Keratinocyte (primary cell): Measurements from ENCODE around the gene SMAD6.

ENCODE experiments used
- EZH2 ChIP-seq: IDR thresholded peaks from one replicate; pipeline ENCODE4 v1.6.1; 2012; ENCODE audit warnings: inconsistent platforms, mild to moderate bottlenecking, low read length, moderate library complexity
- TF ChIP-seq, protein P1 (sequence below), 3 experiments: IDR thresholded peaks in 1 of 3; conservative IDR thresholded peaks in 1 of 3; optimal IDR thresholded peaks in 1 of 3; 2 replicates in 2 of 3; 3 replicates in 1 of 3; pipeline versions ENCODE3 to v1.5.1; 2011; ENCODE audit warnings: low read length in 3 of 3, mild to moderate bottlenecking in 3 of 3, moderate library complexity in 2 of 3, control low read depth in 1 of 3, inconsistent platforms in 1 of 3; ENCODE audit not compliant: insufficient read depth in 2 of 3; ENCODE audit errors: extremely low read depth in 1 of 3

GRCh38 chr15:66738595-66738994, 36.6 kb downstream of the SMAD6 start:
- TF ChIP-seq, protein P1, sequence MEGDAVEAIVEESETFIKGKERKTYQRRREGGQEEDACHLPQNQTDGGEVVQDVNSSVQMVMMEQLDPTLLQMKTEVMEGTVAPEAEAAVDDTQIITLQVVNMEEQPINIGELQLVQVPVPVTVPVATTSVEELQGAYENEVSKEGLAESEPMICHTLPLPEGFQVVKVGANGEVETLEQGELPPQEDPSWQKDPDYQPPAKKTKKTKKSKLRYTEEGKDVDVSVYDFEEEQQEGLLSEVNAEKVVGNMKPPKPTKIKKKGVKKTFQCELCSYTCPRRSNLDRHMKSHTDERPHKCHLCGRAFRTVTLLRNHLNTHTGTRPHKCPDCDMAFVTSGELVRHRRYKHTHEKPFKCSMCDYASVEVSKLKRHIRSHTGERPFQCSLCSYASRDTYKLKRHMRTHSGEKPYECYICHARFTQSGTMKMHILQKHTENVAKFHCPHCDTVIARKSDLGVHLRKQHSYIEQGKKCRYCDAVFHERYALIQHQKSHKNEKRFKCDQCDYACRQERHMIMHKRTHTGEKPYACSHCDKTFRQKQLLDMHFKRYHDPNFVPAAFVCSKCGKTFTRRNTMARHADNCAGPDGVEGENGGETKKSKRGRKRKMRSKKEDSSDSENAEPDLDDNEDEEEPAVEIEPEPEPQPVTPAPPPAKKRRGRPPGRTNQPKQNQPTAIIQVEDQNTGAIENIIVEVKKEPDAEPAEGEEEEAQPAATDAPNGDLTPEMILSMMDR (optimal IDR thresholded peaks at IDR 0.05 in 1 of 3, IDR thresholded peaks at IDR 0.05 in 1 of 3, conservative IDR thresholded peaks at IDR 0.05 in 1 of 3; ENCODE audit: extremely low read depth in 1 of 3, insufficient read depth in 2 of 3, low read length in 3 of 3), result no peak
- TF ChIP-seq EZH2, result no peak
